ENCODE measurements around the gene TIGD3. TPM values are rescaled to one million over a fixed set of nuclear protein-coding genes. Genes with fewer than 3 reads are reported as not detected.

Gene TIGD3
- total RNA-seq, 1 experiment from 2014 or later, result 0.11 TPM

DNA sequence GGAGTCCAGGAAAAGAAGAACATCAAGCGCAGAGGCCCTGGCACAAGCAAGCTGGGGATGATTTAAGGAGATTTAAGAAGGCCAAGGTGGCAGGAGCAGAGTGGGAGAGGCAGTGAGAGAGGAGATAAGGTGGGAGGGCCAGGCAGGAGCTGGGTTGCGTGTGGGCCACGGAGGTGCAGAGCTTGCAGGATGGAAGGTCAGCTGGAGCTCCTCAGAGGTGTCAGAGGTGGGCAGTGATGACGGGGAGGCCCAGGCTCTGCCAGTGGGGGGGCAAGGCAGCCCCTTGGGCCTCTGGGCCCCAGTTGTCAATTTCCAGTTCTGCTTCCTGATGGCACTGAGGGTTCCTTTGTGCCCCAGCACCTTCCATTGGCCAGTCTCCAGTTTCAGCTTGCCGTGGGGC, 38.3 kb downstream of the TIGD3 start:
- no peaks in the 10 kb centered on the region for H4K20me1 ChIP-seq (ENCODE audit: insufficient read depth, low read depth, low read length)
- H2AFZ ChIP-seq (ENCODE audit: low read length), result no peak overlapping the region
- DNase-seq, result no peak
- 0 out of 2 replicates have a peak, but pooled peaks cover 3% of the 10 kb centered on the region for H3K36me3 ChIP-seq (ENCODE audit: insufficient read depth, low read length)
- H3K27me3 ChIP-seq (ENCODE audit: low read length), result no peaks in the 10 kb centered on the region
- peaks cover 18% of the 10 kb centered on the region for H3K79me2 ChIP-seq (ENCODE audit: low read length)
- H3K4me2 ChIP-seq (ENCODE audit: low read depth, low read length, poor library complexity, severe bottlenecking), result no peak overlapping the region
- no peak overlapping the region for H3K4me3 ChIP-seq (ENCODE audit: low read length)
- H3K27ac ChIP-seq (ENCODE audit: low read length), result no peak overlapping the region
- H3K4me1 ChIP-seq (ENCODE audit: low read length), result peaks cover 12% of the 10 kb centered on the region
- no peaks in the 10 kb centered on the region for H3K9me3 ChIP-seq (ENCODE audit: low read length)
- no peaks in the 10 kb centered on the region for H3K9me2 ChIP-seq (replicated peaks; ENCODE audit: insufficient read depth, low read length)
- H3K9ac ChIP-seq (ENCODE audit: low read length), result no peak overlapping the region

DNA sequence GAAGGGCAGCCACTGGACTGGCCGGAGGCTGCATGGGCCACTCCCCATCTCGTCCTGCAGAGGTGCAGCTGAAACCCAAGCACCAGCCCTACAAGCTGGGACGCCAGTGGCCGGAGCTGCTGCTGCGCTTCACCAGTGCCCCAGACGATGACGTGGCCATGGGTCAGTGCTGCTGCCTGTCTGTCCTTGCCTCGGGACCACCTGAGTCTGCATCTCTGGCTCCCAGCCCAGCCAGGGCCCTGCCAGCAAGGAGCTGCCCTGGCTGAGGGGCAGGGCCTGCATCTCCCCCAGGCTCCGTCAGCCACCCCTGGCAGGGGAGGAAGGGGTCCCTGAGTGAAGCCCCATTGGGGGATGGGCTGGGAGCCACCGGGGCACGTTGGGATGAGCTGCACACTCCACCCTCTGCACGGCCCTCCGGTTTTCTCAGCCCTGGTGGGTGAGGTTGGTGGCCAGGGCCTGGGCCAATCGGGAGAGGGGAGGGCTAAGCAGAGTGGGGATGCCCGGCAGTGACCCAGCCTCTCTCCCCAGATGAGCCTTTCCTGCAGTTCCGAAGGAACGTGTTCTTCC, 39.0 kb downstream of the TIGD3 start:
- H3K4me1 ChIP-seq (ENCODE audit: low read length), result peaks cover 5% of the 10 kb centered on the region
- H3K4me2 ChIP-seq (ENCODE audit: low read depth, low read length, poor library complexity, severe bottlenecking), result no peak overlapping the region
- H3K9ac ChIP-seq (ENCODE audit: low read length), result no peak overlapping the region
- H3K9me2 ChIP-seq (replicated peaks; ENCODE audit: insufficient read depth, low read length), result no peaks in the 10 kb centered on the region
- H3K9me3 ChIP-seq (ENCODE audit: low read length), result no peaks in the 10 kb centered on the region
- H3K27ac ChIP-seq (ENCODE audit: low read length), result no peak overlapping the region
- no peak for DNase-seq
- no peaks in the 10 kb centered on the region for H4K20me1 ChIP-seq (ENCODE audit: insufficient read depth, low read depth, low read length)
- no peak overlapping the region for H3K4me3 ChIP-seq (ENCODE audit: low read length)
- no peak overlapping the region for H2AFZ ChIP-seq (ENCODE audit: low read length)
- H3K27me3 ChIP-seq (ENCODE audit: low read length), result no peaks in the 10 kb centered on the region
- 0 out of 2 replicates have a peak, but pooled peaks cover 3% of the 10 kb centered on the region for H3K36me3 ChIP-seq (ENCODE audit: insufficient read depth, low read length)
- H3K79me2 ChIP-seq (ENCODE audit: low read length), result peaks cover 11% of the 10 kb centered on the region

DNA sequence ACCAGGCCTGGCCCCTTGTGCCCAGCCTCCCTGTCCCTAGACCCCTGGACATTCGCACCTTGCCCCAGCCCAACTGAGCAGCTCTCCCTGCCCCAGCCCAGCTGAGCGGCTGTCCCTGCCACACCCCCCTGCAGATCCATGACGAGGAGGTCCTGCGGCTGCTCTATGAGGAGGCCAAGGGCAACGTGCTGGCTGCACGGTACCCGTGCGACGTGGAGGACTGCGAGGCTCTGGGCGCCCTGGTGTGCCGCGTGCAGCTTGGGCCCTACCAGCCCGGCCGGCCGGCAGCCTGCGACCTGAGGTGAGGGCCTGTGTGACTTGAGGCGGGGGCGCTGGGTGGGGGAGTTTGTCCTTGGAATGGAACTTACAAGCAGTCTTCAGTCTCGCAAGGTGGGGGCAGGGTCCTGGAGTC, 39.6 kb downstream of the TIGD3 start:
- H3K79me2 ChIP-seq (ENCODE audit: low read length), result peaks cover 6% of the 10 kb centered on the region
- H3K9me2 ChIP-seq (replicated peaks; ENCODE audit: insufficient read depth, low read length), result no peaks in the 10 kb centered on the region
- H3K36me3 ChIP-seq (ENCODE audit: insufficient read depth, low read length), result no peaks in the 10 kb centered on the region
- no peak for DNase-seq
- no peak overlapping the region for H3K9ac ChIP-seq (ENCODE audit: low read length)
- no peak overlapping the region for H3K27ac ChIP-seq (ENCODE audit: low read length)
- no peaks in the 10 kb centered on the region for H3K9me3 ChIP-seq (ENCODE audit: low read length)
- peaks cover under 1% of the 10 kb centered on the region; the same call in 1 of the 2 replicates for H3K4me1 ChIP-seq (ENCODE audit: low read length)
- H3K27me3 ChIP-seq (ENCODE audit: low read length), result no peaks in the 10 kb centered on the region
- H3K4me2 ChIP-seq (ENCODE audit: low read depth, low read length, poor library complexity, severe bottlenecking), result no peak overlapping the region
- H4K20me1 ChIP-seq (ENCODE audit: insufficient read depth, low read depth, low read length), result no peaks in the 10 kb centered on the region
- no peak overlapping the region for H2AFZ ChIP-seq (ENCODE audit: low read length)
- no peak overlapping the region for H3K4me3 ChIP-seq (ENCODE audit: low read length)

DNA sequence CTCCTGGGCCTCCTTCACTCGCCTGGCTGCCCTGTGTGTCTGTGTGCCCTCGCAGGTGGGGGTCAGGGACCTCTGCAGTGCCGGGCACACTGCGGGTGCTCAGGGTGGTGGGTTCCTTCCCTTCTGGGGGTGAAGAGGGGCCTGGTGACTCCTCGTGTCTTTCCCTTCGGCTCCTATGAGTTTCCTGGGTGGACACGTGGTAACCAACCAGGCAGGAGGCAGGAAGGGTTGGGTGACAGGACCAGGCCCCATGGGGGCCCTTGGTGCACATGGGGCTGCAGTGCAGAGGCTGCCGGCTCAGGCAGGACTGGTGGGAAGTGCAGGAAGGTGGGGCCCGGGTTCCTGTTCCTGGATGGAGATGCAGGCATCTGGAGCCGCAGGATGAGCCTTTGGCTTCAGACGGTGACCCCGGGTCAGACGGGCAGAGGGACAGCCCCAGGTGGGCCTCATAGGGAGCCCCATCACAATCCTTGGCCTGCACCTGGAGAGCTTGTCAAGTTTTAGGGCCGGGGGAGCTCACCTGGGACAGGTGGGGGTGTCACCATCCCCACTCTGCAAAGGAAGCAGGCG, 41.5 kb downstream of the TIGD3 start:
- Histone ChIP-seq H3K9me3 (ENCODE audit: low read length) (no peaks in the 10 kb centered on the region), H3K36me3 (ENCODE audit: insufficient read depth, low read length) (no peaks in the 10 kb centered on the region), H3K9ac (ENCODE audit: low read length) (no peak overlapping the region), H4K20me1 (ENCODE audit: insufficient read depth, low read depth, low read length) (no peaks in the 10 kb centered on the region), H3K4me1 (ENCODE audit: low read length) (no peaks in the 10 kb centered on the region), H3K79me2 (ENCODE audit: low read length) (no peaks in the 10 kb centered on the region), H3K27me3 (ENCODE audit: low read length) (no peaks in the 10 kb centered on the region), H3K4me2 (ENCODE audit: low read depth, low read length, poor library complexity, severe bottlenecking) (no peak overlapping the region), H3K9me2 (replicated peaks; ENCODE audit: insufficient read depth, low read length) (no peaks in the 10 kb centered on the region), H3K27ac (ENCODE audit: low read length) (no peak overlapping the region), H3K4me3 (ENCODE audit: low read length) (no peak overlapping the region), H2AFZ (ENCODE audit: low read length) (no peak overlapping the region)
- DNase-seq, result no peak

DNA sequence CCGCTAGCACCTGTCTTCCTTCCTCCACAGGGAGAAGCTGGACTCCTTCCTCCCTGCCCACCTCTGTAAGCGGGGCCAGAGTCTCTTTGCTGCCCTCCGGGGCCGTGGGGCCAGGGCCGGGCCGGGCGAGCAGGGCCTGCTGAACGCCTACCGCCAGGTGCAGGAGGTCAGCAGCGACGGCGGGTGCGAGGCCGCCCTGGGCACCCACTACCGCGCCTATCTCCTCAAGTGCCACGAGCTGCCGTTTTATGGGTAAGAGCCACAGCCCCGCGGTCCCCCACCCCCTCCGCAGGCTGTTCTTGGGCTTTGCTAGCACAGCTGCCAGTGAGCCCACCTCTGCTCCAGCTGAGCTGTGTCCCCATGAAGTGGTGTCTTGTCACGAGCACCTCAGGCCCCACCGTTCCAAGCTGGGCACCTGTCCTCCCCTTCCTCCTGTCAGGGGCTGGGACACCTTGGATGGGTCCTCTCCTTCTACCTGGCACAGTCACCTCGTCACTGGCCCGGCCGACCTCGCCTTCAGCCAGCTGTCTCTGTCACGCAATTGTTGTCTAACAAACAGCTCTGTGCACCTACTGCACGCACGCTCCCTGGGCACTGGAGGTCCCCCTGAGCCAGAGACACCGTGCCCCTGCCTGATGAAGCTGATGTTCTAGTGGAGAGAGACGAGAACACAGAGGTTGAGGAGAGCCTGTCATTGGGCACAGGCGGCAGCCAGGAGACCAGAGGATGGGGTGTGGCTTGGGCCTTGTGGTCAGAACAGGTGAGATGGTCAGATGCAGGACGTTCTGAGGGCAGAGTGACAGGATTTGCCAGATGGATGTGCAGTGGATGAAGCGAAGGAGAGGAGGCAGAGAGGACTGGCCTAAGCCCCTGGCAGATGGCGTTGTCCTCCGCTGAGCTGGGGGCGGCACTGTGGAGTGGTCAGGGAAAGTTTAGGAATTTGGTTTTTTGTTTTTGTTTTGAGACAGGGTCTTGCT, 42.5 kb downstream of the TIGD3 start:
- Histone ChIP-seq H3K9ac (ENCODE audit: low read length) (no peak overlapping the region), H2AFZ (ENCODE audit: low read length) (no peak overlapping the region), H3K9me2 (replicated peaks; ENCODE audit: insufficient read depth, low read length) (no peaks in the 10 kb centered on the region), H4K20me1 (ENCODE audit: insufficient read depth, low read depth, low read length) (no peaks in the 10 kb centered on the region), H3K4me1 (ENCODE audit: low read length) (peaks cover 4% of the 10 kb centered on the region), H3K4me2 (ENCODE audit: low read depth, low read length, poor library complexity, severe bottlenecking) (no peak overlapping the region), H3K4me3 (ENCODE audit: low read length) (no peak overlapping the region), H3K36me3 (ENCODE audit: insufficient read depth, low read length) (no peaks in the 10 kb centered on the region), H3K79me2 (ENCODE audit: low read length) (no peaks in the 10 kb centered on the region), H3K27ac (ENCODE audit: low read length) (no peak overlapping the region), H3K27me3 (ENCODE audit: low read length) (no peaks in the 10 kb centered on the region), H3K9me3 (ENCODE audit: low read length) (no peaks in the 10 kb centered on the region)
- DNase-seq, result no peak

DNA sequence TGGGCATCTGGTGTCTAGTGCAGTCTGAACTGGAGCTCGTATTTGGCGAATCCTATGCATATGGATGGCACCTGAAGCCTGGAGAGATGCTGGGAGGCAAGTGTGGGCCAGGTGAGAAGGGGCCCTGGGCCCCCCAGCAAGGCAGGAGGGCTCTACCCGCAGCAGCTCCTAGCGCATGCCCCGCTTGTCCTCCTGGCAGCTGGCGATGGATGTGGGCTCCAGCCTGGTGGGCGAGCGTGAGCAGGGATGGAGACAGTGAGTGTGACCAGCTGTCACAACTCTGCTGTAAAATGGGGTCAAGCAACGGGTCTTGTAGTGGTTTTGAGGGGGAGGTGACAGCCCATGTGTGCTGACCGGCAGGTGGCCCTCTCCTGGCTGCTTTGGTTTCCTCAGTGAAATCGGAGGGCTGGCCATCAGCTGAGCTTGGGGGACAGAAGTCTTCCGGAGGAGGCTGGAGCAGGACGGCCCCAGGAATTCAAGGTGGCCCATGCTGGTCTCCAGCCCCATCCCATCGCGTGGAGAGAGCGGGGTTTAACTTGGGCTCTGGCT, 43.9 kb downstream of the TIGD3 start:
- Histone ChIP-seq H3K9me3 (ENCODE audit: low read length) (no peaks in the 10 kb centered on the region), H3K9me2 (replicated peaks; ENCODE audit: insufficient read depth, low read length) (no peaks in the 10 kb centered on the region), H3K4me2 (ENCODE audit: low read depth, low read length, poor library complexity, severe bottlenecking) (no peak overlapping the region), H3K4me1 (ENCODE audit: low read length) (peaks cover 17% of the 10 kb centered on the region), H3K79me2 (ENCODE audit: low read length) (no peaks in the 10 kb centered on the region), H3K4me3 (ENCODE audit: low read length) (no peak overlapping the region), H3K9ac (ENCODE audit: low read length) (no peak overlapping the region), H3K27ac (ENCODE audit: low read length) (no peak overlapping the region), H3K36me3 (ENCODE audit: insufficient read depth, low read length) (peaks cover 3% of the 10 kb centered on the region; the same call in 1 of the 2 replicates), H4K20me1 (ENCODE audit: insufficient read depth, low read depth, low read length) (no peaks in the 10 kb centered on the region), H2AFZ (ENCODE audit: low read length) (no peak overlapping the region), H3K27me3 (ENCODE audit: low read length) (no peaks in the 10 kb centered on the region)
- no peak for DNase-seq

DNA sequence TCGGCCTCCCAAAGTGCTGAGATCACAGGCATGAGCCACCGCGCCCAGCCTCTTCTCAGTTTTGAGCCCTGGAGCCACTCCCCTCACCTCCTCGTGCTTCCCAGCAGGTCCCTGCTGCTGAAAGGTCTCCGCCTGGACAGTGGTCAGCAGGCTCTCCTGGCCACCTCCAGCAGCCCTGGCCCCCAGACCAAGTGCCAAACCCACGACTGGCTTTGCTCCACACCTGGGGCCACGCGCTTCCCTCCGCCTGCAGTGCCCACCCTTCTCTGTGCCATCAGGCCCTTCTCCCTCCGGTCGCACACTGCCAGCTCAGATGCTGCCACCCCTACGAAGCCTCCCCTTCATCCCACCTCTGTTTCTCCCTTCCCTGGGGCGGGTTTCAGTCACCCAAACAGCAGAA, 44.7 kb downstream of the TIGD3 start:
- H3K9ac ChIP-seq (ENCODE audit: low read length), result no peak overlapping the region
- no peaks in the 10 kb centered on the region for H3K9me3 ChIP-seq (ENCODE audit: low read length)
- peaks cover 25% of the 10 kb centered on the region for H3K4me1 ChIP-seq (ENCODE audit: low read length)
- no peak overlapping the region for H3K4me2 ChIP-seq (ENCODE audit: low read depth, low read length, poor library complexity, severe bottlenecking)
- H3K4me3 ChIP-seq (ENCODE audit: low read length), result no peak overlapping the region
- H3K9me2 ChIP-seq (replicated peaks; ENCODE audit: insufficient read depth, low read length), result no peaks in the 10 kb centered on the region
- no peak for DNase-seq
- H2AFZ ChIP-seq (ENCODE audit: low read length), result no peak overlapping the region
- H3K36me3 ChIP-seq (ENCODE audit: insufficient read depth, low read length), result peaks cover 3% of the 10 kb centered on the region; the same call in 1 of the 2 replicates
- no peaks in the 10 kb centered on the region for H4K20me1 ChIP-seq (ENCODE audit: insufficient read depth, low read depth, low read length)
- H3K27me3 ChIP-seq (ENCODE audit: low read length), result no peaks in the 10 kb centered on the region
- no peak overlapping the region for H3K27ac ChIP-seq (ENCODE audit: low read length)
- no peaks in the 10 kb centered on the region for H3K79me2 ChIP-seq (ENCODE audit: low read length)

DNA sequence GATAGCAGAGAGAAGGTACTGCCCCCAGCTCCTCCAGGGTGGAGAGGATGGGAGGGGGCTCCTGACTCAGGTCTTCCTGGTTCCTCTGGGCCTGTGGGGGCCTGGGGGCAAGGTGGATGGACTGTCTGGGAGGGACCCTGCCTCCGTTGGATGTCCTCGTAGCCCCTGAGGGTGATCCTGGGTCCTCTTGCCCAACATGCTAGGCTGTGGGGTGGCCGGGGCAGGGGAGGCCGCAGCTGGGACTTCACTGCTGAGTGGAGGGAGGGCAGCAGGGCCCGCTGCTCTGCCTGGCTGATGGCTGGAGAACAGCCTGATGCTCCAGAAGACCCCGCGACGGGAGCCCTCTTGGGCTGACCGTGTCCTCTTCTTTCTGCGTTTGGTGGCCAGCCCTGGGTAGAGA, 45.3 kb downstream of the TIGD3 start:
- H3K9ac ChIP-seq (ENCODE audit: low read length), result no peak overlapping the region
- H3K79me2 ChIP-seq (ENCODE audit: low read length), result no peaks in the 10 kb centered on the region
- no peak for DNase-seq
- H3K4me3 ChIP-seq (ENCODE audit: low read length), result no peak overlapping the region
- peaks cover 7% of the 10 kb centered on the region; the same call in 1 of the 2 replicates for H3K36me3 ChIP-seq (ENCODE audit: insufficient read depth, low read length)
- H2AFZ ChIP-seq (ENCODE audit: low read length), result no peak overlapping the region
- no peaks in the 10 kb centered on the region for H3K9me2 ChIP-seq (replicated peaks; ENCODE audit: insufficient read depth, low read length)
- no peaks in the 10 kb centered on the region for H3K9me3 ChIP-seq (ENCODE audit: low read length)
- H3K27ac ChIP-seq (ENCODE audit: low read length), result no peak overlapping the region
- H3K4me1 ChIP-seq (ENCODE audit: low read length), result peaks cover 31% of the 10 kb centered on the region
- H4K20me1 ChIP-seq (ENCODE audit: insufficient read depth, low read depth, low read length), result no peaks in the 10 kb centered on the region
- no peak overlapping the region for H3K4me2 ChIP-seq (ENCODE audit: low read depth, low read length, poor library complexity, severe bottlenecking)
- H3K27me3 ChIP-seq (ENCODE audit: low read length), result no peaks in the 10 kb centered on the region

All from Karpas-422 (cell line).